A549 (cell line): Measurements from ENCODE around the gene C8G.

Experiments used
- BHLHE40 ChIP-seq: IDR thresholded peaks from 2 replicates; pipeline ENCODE4 v1.6.1; 2012; ENCODE audit warnings: low read depth, low read length, inconsistent platforms
- CEBPB ChIP-seq, 2 experiments: fragments of >200 bp in 1 of 2; sonication (Bioruptor Twin) in 1 of 2; formaldehyde crosslinking in 1 of 2; IDR thresholded peaks; 2 replicates each; pipeline ENCODE4 v1.6.1; 2012 to 2016
- KDM1A ChIP-seq: fragments of 200-600 bp; sonication (generic); IDR thresholded peaks from 2 replicates; pipeline ENCODE4 v1.6.1; 2016; ENCODE audit warnings: low read depth, mild to moderate bottlenecking
- MAZ ChIP-seq: fragments of 150-350 bp; IDR thresholded peaks from 2 replicates; pipeline ENCODE4 v1.6.1; 2014; ENCODE audit warnings: antibody characterized with exemption, low read depth, low read length, borderline replicate concordance
- POLR2A ChIP-seq: IDR thresholded peaks from 2 replicates; pipeline ENCODE4 v1.6.1; 2012; ENCODE audit warnings: mild to moderate bottlenecking, low read length
- SMC3 ChIP-seq: fragments of >200 bp; sonication (Bioruptor Twin); formaldehyde crosslinking; IDR thresholded peaks from 3 replicates; pipeline ENCODE4 v1.6.1; 2018; ENCODE audit warnings: inconsistent platforms
- TF ChIP-seq, protein P1 (sequence below): fragments of >200 bp; sonication (Bioruptor Twin); formaldehyde crosslinking; IDR thresholded peaks from 3 replicates; pipeline ENCODE4 v1.5.1; 2016
- TF ChIP-seq, protein P2 (sequence below): fragments of 450-650 bp; IDR thresholded peaks from 2 replicates; pipeline ENCODE4 v1.6.1; 2014; ENCODE audit warnings: antibody characterized with exemption
- TF ChIP-seq, protein P3 (sequence below): fragments of 200-600 bp; sonication (generic); IDR thresholded peaks from 2 replicates; pipeline ENCODE4 v1.6.1; 2016; ENCODE audit warnings: antibody characterized with exemption, mild to moderate bottlenecking, moderate library complexity
- TF ChIP-seq, protein P4 (sequence below): IDR thresholded peaks from 2 replicates; pipeline ENCODE4 v1.6.1; 2012

DNA sequence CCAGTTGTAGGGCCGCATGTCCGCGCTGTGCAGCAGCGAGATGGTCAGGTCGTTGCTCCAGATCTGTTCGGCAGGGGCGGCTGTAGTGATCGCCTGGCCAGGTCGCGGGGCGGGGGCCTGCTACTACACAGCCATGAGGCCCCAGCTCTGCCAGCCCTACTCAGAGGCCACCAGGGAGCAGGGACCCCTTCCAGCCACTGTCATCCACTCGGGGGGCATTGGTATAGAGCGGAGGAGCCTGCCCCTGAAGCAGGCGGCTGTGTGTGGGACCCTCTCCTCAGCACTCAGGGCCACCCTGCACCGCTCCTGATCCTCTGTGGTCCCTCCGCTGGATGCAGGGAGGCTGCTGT is 2.2 kb upstream of the C8G start:
- TF ChIP-seq SMC3 (no peak), MAZ (no peak), KDM1A (no peak), CEBPB (IDR thresholded peaks at IDR 0.05) (no peak), POLR2A (no peak), BHLHE40 (no peak)
- TF ChIP-seq, protein P1, sequence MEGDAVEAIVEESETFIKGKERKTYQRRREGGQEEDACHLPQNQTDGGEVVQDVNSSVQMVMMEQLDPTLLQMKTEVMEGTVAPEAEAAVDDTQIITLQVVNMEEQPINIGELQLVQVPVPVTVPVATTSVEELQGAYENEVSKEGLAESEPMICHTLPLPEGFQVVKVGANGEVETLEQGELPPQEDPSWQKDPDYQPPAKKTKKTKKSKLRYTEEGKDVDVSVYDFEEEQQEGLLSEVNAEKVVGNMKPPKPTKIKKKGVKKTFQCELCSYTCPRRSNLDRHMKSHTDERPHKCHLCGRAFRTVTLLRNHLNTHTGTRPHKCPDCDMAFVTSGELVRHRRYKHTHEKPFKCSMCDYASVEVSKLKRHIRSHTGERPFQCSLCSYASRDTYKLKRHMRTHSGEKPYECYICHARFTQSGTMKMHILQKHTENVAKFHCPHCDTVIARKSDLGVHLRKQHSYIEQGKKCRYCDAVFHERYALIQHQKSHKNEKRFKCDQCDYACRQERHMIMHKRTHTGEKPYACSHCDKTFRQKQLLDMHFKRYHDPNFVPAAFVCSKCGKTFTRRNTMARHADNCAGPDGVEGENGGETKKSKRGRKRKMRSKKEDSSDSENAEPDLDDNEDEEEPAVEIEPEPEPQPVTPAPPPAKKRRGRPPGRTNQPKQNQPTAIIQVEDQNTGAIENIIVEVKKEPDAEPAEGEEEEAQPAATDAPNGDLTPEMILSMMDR, result no peak
- TF ChIP-seq, protein P2, sequence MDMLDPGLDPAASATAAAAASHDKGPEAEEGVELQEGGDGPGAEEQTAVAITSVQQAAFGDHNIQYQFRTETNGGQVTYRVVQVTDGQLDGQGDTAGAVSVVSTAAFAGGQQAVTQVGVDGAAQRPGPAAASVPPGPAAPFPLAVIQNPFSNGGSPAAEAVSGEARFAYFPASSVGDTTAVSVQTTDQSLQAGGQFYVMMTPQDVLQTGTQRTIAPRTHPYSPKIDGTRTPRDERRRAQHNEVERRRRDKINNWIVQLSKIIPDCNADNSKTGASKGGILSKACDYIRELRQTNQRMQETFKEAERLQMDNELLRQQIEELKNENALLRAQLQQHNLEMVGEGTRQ, result no peak
- TF ChIP-seq, protein P3, sequence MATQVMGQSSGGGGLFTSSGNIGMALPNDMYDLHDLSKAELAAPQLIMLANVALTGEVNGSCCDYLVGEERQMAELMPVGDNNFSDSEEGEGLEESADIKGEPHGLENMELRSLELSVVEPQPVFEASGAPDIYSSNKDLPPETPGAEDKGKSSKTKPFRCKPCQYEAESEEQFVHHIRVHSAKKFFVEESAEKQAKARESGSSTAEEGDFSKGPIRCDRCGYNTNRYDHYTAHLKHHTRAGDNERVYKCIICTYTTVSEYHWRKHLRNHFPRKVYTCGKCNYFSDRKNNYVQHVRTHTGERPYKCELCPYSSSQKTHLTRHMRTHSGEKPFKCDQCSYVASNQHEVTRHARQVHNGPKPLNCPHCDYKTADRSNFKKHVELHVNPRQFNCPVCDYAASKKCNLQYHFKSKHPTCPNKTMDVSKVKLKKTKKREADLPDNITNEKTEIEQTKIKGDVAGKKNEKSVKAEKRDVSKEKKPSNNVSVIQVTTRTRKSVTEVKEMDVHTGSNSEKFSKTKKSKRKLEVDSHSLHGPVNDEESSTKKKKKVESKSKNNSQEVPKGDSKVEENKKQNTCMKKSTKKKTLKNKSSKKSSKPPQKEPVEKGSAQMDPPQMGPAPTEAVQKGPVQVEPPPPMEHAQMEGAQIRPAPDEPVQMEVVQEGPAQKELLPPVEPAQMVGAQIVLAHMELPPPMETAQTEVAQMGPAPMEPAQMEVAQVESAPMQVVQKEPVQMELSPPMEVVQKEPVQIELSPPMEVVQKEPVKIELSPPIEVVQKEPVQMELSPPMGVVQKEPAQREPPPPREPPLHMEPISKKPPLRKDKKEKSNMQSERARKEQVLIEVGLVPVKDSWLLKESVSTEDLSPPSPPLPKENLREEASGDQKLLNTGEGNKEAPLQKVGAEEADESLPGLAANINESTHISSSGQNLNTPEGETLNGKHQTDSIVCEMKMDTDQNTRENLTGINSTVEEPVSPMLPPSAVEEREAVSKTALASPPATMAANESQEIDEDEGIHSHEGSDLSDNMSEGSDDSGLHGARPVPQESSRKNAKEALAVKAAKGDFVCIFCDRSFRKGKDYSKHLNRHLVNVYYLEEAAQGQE, result no peak
- TF ChIP-seq, protein P4, sequence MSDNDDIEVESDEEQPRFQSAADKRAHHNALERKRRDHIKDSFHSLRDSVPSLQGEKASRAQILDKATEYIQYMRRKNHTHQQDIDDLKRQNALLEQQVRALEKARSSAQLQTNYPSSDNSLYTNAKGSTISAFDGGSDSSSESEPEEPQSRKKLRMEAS, result no peak
